Cardiac muscle cell (in vitro differentiated cells and primary cell): ENCODE results near the gene HES1. TPM values are rescaled to one million over a fixed set of nuclear protein-coding genes. Genes with fewer than 3 reads are reported as not detected.
A peak's percentile ranks its signal among the peaks of the same experiment; 100 is the strongest.

Experiments
- DNase-seq, 2 donors: peaks; one replicate each; pipeline versions ENCODE4 v3.0.0 to v3.0.0-alpha.2; 2010 to 2017; ENCODE audit warnings: low read depth in 1 of 2, low spot score in 1 of 2
- H3K27ac ChIP-seq: fragments of 200-600 bp; sonication (generic); 2 replicates; pipeline ENCODE4 v1.5.1; 2016
- H3K27me3 ChIP-seq: fragments of 200-600 bp; sonication (generic); 2 replicates; pipeline ENCODE4 v1.6.0; 2016; ENCODE audit warnings: control low read depth
- H3K36me3 ChIP-seq: fragments of 200-600 bp; sonication (generic); 2 replicates; pipeline ENCODE4 v1.5.1; 2016; ENCODE audit warnings: control low read depth
- H3K4me1 ChIP-seq: fragments of 200-600 bp; sonication (generic); 2 replicates; pipeline ENCODE4 v1.8.1; 2017; ENCODE audit warnings: low read depth, mild to moderate bottlenecking, mixed run types
- H3K4me3 ChIP-seq: fragments of 200-600 bp; sonication (generic); 2 replicates; pipeline ENCODE4 v1.5.1; 2016; ENCODE audit warnings: mild to moderate bottlenecking
- H3K9me3 ChIP-seq: fragments of 200-600 bp; sonication (generic); 2 replicates; pipeline ENCODE4 v1.5.1; 2017; ENCODE audit warnings: low read depth, mild to moderate bottlenecking, control low read depth
- CTCF ChIP-seq: IDR thresholded peaks from 2 replicates; pipeline ENCODE4 v1.5.1; 2012; ENCODE audit warnings: low read depth, mild to moderate bottlenecking, low read length
- polyA plus RNA-seq: library from polyadenylated mRNA; unstranded; fragments of >200 nt; fragmentation: Nextera tagmentation; extraction: Ambion mirVana; gene quantifications from 2 replicates; pipeline ENCODE4 v1.2.1, GENCODE V29; 2016
- total RNA-seq: library from RNA; depleted of rRNA; stranded (reverse); fragments of >200 nt; gene quantifications from 2 replicates; pipeline ENCODE4 v1.2.3, GENCODE V29; 2016

The HES1 gene
- total and polyA plus RNA-seq, 2 experiments from 2014 or later: 22.6 to 33.9 TPM

DNA sequence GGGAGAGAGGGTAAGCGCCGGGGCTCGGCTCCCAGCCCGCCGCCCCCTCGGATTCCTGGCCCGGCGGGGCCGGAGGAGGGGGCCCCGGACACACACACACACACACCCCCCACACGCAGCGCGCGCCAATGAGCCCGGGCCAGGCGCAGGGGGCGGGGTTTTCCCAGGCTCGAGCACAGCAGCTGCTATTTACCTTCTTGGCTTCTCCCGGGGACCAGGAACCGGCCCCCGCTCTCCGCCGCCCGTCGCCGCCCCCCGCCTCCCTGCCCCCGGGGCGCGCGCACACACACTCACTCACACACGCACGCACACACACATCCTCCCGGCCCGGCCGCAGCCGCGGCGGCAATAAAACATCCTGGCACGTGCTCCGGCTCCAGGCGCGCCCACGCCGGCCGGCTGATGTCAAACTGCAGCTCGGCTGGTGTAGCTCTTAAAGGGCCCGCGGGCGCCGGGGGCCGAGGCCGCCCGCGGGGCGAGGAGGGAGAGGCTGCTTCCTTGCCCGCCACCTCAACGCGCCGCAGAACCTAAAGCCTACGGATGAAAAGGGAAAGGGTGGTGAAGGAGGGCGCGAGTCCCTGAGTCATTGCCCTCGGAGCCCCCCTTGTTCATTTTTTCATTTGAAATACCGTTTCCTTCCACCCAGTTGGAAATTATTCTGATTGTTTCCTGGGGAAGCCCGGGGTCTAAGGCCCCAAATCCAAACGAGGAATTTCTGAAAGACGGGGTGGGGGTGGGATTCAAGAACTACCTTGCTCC, 1.0 kb upstream of the HES1 start:
- Histone ChIP-seq H3K4me3 (peak overlapping the region; percentile 37), H3K27ac (peak overlapping the region; percentile 98), H3K27me3 (no peaks in the 10 kb centered on the region), H3K36me3 (no peaks in the 10 kb centered on the region), H3K4me1 (peaks cover 42% of the 10 kb centered on the region), H3K9me3 (no peaks in the 10 kb centered on the region)
- peak; percentile 93 to 99 for DNase-seq
- no peak for TF ChIP-seq CTCF

DNA sequence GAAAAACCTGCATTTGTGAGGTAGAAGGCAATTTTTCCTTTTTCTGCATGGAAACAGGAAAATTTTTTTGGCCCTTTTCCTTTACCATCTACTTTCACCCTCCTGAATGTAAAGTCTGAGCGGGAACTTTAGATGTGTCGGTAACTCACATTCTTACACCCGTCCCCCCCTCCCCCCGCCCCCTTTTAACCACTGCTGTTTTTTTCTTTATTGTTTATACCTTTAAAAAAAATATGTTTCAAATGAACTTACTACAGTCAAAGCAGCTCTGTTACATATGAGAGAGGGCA, 487 bp upstream of the HES1 start:
- peak in 1 of 2 donors; percentile 17 for DNase-seq
- Histone ChIP-seq H3K4me3 (peak overlapping the region; percentile 37), H3K27ac (peak overlapping the region; percentile 98), H3K36me3 (no peaks in the 10 kb centered on the region), H3K4me1 (peaks cover 37% of the 10 kb centered on the region), H3K9me3 (no peaks in the 10 kb centered on the region), H3K27me3 (no peaks in the 10 kb centered on the region)
- no peak for TF ChIP-seq CTCF

GRCh38 chr3:194136519-194137007, 615 bp downstream of the HES1 start:
- H3K27ac ChIP-seq: peak overlapping the region; percentile 96
- H3K27me3 ChIP-seq: no peaks in the 10 kb centered on the region
- TF ChIP-seq CTCF: no peak
- H3K9me3 ChIP-seq: no peaks in the 10 kb centered on the region
- peaks cover 27% of the 10 kb centered on the region for H3K4me1 ChIP-seq
- no peak for DNase-seq
- peak overlapping the region; percentile 49 for H3K4me3 ChIP-seq
- no peaks in the 10 kb centered on the region for H3K36me3 ChIP-seq

DNA sequence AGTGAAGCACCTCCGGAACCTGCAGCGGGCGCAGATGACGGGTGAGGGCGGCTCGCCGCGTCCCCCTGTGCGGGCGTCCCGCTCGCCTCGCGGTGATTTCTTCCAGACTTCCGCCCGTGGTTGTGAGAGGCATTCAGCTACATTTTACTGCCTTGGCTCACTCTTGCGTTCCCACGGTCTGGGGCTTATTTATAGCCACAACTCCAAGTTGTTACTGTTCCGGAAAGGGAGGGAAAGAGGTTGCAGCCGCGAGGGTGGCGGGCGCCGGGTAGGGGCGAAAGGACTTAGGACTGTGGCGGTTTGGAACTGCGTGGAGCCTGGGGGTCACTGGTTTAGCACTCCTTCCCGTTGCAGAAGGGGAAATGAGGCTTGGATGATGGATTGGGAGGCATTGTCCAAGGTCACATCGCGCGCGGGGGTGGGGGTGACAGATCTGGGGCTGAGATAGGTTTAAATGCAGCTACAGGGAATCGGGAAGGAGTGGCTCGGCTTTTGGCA, 1.1 kb downstream of the HES1 start:
- H3K4me1 ChIP-seq: peaks cover 32% of the 10 kb centered on the region
- peak; percentile 78 to 91 for DNase-seq
- H3K4me3 ChIP-seq: peak overlapping the region; percentile 49
- no peaks in the 10 kb centered on the region for H3K27me3 ChIP-seq
- peak overlapping the region; percentile 96 for H3K27ac ChIP-seq
- TF ChIP-seq CTCF: no peak
- H3K36me3 ChIP-seq: no peaks in the 10 kb centered on the region
- H3K9me3 ChIP-seq: no peaks in the 10 kb centered on the region

DNA sequence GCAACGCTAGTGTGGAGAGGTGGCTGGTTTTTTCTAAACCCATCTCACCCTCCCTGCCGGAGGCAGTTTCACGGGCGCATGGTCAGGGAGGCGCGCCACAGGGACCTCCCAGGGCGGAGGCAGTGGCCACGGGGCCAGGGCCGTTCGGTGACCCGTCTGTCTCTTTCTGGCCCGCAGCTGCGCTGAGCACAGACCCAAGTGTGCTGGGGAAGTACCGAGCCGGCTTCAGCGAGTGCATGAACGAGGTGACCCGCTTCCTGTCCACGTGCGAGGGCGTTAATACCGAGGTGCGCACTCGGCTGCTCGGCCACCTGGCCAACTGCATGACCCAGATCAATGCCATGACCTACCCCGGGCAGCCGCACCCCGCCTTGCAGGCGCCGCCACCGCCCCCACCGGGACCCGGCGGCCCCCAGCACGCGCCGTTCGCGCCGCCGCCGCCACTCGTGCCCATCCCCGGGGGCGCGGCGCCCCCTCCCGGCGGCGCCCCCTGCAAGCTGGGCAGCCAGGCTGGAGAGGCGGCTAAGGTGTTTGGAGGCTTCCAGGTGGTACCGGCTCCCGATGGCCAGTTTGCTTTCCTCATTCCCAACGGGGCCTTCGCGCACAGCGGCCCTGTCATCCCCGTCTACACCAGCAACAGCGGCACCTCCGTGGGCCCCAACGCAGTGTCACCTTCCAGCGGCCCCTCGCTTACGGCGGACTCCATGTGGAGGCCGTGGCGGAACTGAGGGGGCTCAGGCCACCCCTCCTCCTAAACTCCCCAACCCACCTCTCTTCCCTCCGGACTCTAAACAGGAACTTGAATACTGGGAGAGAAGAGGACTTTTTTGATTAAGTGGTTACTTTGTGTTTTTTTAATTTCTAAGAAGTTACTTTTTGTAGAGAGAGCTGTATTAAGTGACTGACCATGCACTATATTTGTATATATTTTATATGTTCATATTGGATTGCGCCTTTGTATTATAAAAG, 1.8 kb downstream of the HES1 start:
- H3K27ac ChIP-seq: peak overlapping the region; percentile 96
- H3K4me1 ChIP-seq: peaks cover 39% of the 10 kb centered on the region
- H3K27me3 ChIP-seq: no peaks in the 10 kb centered on the region
- H3K9me3 ChIP-seq: no peaks in the 10 kb centered on the region
- H3K36me3 ChIP-seq: no peaks in the 10 kb centered on the region
- peak overlapping the region; percentile 49 for H3K4me3 ChIP-seq
- peak; percentile 44 for TF ChIP-seq CTCF
- DNase-seq: peak; percentile 65 to 69
